A673 (cell line): ENCODE data around the gene PYGB.

ENCODE experiments used
- EZH2 ChIP-seq: fragments of 200-600 bp; sonication (generic); IDR thresholded peaks from 2 replicates; pipeline ENCODE4 v1.6.1; 2017; ENCODE audit warnings: borderline replicate concordance, low read depth, mild to moderate bottlenecking, mixed read lengths, antibody characterized with exemption, low read length; ENCODE audit not compliant: poor library complexity, severe bottlenecking
- TF ChIP-seq, protein P1 (sequence below): fragments of 300-800, 200-600 bp; sonication (generic); conservative IDR thresholded peaks from 2 replicates; pipeline ENCODE4 v1.5.1; 2017; ENCODE audit warnings: low read depth, mild to moderate bottlenecking, antibody characterized with exemption, low read length, moderate library complexity, mixed read lengths

GRCh38 chr20:25275813-25276532, 28.1 kb downstream of the PYGB start:
- TF ChIP-seq, protein P1, sequence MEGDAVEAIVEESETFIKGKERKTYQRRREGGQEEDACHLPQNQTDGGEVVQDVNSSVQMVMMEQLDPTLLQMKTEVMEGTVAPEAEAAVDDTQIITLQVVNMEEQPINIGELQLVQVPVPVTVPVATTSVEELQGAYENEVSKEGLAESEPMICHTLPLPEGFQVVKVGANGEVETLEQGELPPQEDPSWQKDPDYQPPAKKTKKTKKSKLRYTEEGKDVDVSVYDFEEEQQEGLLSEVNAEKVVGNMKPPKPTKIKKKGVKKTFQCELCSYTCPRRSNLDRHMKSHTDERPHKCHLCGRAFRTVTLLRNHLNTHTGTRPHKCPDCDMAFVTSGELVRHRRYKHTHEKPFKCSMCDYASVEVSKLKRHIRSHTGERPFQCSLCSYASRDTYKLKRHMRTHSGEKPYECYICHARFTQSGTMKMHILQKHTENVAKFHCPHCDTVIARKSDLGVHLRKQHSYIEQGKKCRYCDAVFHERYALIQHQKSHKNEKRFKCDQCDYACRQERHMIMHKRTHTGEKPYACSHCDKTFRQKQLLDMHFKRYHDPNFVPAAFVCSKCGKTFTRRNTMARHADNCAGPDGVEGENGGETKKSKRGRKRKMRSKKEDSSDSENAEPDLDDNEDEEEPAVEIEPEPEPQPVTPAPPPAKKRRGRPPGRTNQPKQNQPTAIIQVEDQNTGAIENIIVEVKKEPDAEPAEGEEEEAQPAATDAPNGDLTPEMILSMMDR = no peak
- TF ChIP-seq EZH2 = no peak
